Measurements from ENCODE around the gene IER5.

GRCh38 chr1:181049378-181049777 is 39.1 kb upstream of the IER5 start:
- TF ChIP-seq SNAI2 (CRISPR knock-in tag; IDR thresholded peaks at IDR 0.05) (no peak), RARB (CRISPR knock-in tag; IDR thresholded peaks at IDR 0.05) (no peak), ARNTL (CRISPR knock-in tag; IDR thresholded peaks at IDR 0.05; ENCODE audit: borderline replicate concordance, low read depth) (no peak), GLIS3 (CRISPR knock-in tag; IDR thresholded peaks at IDR 0.05) (no peak)

Data from SK-N-SH treated with all-trans-retinoic acid at 6 μM for 48 hours (cell line).